GM19239 (cell line): ENCODE data around the gene IPO9.
"Not testable (repeated sequence)": the region's sequence is repeated elsewhere in the genome, so short reads cannot be mapped to it uniquely, and the experiment has no call there.

Experiments
- DNase-seq: peaks from one replicate; pipeline ENCODE4 v3.0.0; 2011; ENCODE audit warnings: low spot score; ENCODE audit not compliant: insufficient read length
- FAIRE-seq: peaks from 2 replicates; lab custom pipeline; 2011; peaks lifted over from hg19 to GRCh38; lab: Jason Lieb, UNC

IPO9 gene

GRCh38 chr1:201807958-201808632 is 20.9 kb upstream of the IPO9 start:
- DNase-seq (no peak), FAIRE-seq (no peak)

GRCh38 chr1:201808633-201808990 is 20.3 kb upstream of the IPO9 start:
- no peak for FAIRE-seq
- no peak for DNase-seq

DNA sequence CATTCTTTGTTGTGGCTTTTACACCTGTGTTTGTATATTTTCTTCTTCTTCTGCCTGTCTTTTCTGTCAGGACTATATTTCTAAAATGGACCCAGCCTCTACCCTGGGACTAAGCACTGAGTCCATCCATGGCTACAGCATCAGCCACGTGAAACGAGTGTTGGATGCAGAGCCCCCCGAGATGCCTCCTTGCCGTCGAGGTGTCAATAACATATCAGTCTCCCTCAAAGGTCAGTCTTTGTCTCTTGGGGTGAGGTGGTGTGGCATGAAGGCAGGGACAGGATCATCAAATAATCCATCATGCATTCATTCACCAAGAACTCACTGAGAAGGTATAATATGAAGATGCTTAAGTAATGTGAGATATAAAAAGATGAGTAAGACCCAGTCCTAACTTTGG is 19.1 kb upstream of the IPO9 start:
- no peak for FAIRE-seq
- DNase-seq = no peak

DNA sequence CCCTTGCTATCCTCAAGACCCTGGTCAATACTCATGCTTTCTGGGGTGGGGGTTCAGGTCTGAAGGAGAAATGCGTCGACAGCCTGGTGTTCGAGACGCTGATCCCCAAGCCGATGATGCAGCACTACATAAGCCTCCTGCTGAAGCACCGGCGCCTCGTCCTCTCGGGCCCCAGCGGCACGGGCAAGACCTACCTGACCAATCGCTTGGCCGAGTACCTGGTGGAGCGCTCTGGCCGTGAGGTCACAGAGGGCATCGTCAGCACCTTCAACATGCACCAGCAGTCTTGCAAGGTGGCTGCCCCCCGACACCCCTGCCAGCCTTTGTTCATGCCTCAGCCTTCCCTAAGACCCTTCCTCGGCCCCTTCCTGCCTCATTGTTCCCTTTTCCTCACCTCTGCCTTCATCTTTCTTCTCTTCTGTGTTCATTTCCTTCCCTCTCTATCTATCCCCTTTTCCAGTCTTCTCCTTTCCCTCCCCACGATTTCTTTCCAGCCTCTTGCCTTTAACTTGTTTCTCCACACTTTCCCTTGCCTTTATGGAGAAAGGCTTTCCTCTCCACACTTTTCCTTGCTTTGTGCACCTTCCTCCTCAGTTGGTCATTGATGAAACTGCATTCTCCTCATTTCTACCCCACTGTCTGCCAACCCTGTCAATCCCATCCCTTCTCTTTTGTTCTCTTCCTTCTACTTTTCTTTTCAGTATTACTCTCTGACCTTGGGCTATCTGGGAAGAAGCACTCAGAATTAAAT is 18.3 kb upstream of the IPO9 start:
- DNase-seq (no peak), FAIRE-seq (no peak)

GRCh38 chr1:201813226-201813625 is 15.7 kb upstream of the IPO9 start:
- no peak for DNase-seq
- no peak for FAIRE-seq

- no peak for DNase-seq
- FAIRE-seq = no peak
Measured at GRCh38 chr1:201816309-201816854, 12.6 kb upstream of the IPO9 start.

DNA sequence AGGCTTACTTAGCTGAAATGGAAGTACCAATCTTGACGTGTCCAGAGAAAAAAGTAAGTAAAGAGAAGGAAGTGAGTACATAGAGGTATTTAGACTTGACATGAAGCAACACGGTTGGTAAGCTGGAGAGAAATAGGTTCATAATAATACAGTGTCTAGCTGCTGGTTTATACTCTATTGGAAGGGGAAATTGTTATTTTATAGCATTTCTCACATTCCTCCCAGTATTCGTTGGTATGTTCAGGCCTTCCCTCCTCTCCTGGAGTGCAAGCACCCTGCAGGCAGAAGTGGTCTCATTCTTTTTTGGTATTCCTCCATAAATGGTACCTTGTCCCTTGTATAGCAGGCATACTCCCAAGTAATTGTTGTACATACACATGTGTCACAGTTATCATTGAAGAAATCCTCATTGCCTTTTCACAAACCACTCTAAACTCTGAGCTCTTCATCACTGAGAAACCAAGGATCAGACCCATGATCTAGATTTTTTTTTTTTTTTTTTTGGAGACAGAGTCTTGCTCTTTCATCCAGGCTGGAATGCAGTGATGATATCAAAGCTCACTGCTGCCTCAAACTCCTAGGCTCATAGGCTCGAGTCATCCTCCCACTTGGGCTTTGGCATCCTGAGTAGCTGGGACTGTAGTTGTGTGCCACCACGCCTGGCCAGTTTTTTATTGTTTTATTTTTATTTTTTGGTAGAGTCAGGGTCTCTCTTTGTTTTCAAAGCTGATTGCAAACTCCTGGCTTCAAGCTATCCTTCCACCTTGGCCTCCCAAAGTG is 9.8 kb upstream of the IPO9 start:
- DNase-seq (no peak), FAIRE-seq (no peak)

- no peak for FAIRE-seq
- DNase-seq = no peak
Measured at GRCh38 chr1:201820413-201820812, 8.5 kb upstream of the IPO9 start.

GRCh38 chr1:201825245-201825644 is 3.7 kb upstream of the IPO9 start:
- DNase-seq (no peak), FAIRE-seq (no peak)

DNA sequence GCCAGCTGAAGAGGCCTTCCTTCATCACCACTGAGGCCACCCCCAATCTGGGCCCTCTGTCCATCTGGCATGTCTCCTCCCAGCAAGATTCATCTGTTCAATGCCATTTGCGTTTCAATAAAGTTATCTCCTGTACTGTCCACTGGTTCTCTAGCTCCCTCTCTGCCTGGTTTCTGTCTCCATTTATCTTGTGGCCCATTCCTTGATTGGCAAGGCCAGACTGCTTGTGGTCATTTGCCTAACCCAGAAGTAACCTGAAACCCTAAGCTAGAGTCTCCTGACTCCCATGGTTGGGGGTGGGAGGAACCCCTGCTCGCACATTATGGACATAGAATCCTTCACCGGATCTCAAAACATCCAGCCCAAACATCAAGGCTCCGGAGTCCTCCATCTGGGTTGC is 2.1 kb upstream of the IPO9 start:
- DNase-seq (no peak), FAIRE-seq (no peak)

GRCh38 chr1:201827321-201828216 is 1.4 kb upstream of the IPO9 start:
- no peak for FAIRE-seq
- no peak for DNase-seq

DNA sequence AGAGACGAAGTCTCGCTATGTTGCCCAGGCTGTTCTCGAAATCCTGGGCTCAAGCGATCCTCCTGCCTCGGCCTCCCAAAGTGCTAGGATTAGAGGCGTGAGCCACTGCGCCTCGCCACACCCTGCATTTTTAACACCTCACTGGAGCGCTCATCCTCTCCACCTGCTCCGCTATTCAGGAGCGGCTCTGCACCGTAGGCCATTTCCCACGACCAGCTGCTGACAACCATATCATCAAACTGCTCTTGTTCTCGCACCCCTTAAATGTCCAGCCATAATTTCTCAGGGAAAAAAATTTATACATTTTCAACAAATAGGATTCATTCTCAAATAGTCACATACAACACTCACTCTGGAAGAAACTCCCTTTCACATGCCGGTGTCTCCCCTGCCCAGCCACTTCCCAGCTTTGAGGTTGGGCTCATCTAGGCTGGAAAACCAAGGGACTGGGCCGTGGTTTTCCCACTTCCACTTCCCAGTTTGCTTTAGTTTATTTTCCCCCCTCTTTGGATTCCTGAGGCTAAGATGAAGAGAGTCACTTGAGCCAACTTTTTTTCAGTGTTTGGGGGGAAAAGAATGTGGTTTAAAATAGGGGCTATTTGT is 639 bp upstream of the IPO9 start:
- FAIRE-seq (no peak), DNase-seq (no peak)

GRCh38 chr1:201831371-201831770 is 2.4 kb downstream of the IPO9 start:
- FAIRE-seq = no peak
- DNase-seq = no peak

- FAIRE-seq (no peak), DNase-seq (no peak)
Measured at GRCh38 chr1:201834621-201835020, 5.7 kb downstream of the IPO9 start.

DNA sequence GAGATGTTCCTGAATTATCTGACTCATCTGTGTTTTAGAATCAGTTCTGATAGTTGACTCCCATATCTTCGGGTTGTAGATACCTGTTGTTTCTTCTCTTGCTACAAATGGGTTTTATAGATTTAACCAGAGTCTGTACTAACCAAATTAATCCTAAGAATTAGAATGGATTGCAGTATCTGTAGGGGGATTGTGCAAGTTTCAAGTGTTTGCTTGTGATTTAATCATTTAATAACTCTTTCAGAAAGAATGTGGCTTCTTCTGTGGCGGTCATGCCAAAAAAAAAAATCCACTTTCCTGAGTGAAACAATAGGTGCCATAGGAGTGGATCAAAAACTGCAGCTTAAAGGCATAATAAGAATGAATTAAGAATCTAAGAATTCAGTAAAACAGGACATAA is 9.4 kb downstream of the IPO9 start:
- FAIRE-seq (no peak), DNase-seq (no peak)

DNA sequence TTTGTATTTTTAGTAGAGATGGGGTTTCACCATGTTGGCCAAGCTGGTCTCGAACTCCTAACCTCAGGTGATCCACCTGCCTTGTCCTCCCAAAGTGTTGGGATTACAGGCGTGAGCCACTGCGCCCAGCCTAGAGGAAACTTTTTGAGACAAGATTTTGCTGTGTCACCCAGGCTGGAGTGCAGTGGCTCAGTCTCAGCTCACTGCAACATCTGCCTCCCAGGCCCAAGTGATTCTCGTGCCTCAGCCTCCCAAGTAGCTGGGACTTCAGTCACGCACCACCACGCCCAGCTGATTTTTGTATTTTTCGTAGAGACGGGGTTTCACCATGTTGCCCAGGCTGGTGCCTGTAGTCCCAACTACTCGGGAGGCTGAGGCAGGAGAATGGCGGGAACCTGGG is 10.1 kb downstream of the IPO9 start:
- not testable (repeated sequence) for DNase-seq, FAIRE-seq

DNA sequence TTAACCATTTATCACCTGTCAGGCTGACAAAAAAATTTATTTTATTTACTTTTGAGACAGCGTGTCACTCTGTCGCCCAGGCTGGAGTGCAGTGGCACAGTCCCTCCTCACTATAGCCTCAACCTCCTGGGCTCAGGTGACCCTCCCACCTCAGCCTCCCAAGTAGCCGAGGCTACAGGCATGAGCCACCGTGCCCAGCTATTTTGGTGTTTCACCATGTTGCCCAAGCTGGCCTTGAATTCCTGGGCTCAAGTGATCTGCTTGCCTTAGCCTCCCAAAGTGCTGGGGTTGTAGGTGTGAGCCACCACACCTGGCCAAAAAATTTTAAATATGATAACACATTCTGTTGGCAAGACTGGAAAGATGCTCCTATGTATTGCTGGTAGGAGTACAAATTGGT is 11.1 kb downstream of the IPO9 start:
- FAIRE-seq = no peak
- no peak for DNase-seq

GRCh38 chr1:201840490-201840889 is 11.5 kb downstream of the IPO9 start:
- DNase-seq (no peak), FAIRE-seq (no peak)

GRCh38 chr1:201841265-201841912 is 12.4 kb downstream of the IPO9 start:
- DNase-seq (no peak), FAIRE-seq (no peak)
